ENCODE results near the gene STX1B.

DNA sequence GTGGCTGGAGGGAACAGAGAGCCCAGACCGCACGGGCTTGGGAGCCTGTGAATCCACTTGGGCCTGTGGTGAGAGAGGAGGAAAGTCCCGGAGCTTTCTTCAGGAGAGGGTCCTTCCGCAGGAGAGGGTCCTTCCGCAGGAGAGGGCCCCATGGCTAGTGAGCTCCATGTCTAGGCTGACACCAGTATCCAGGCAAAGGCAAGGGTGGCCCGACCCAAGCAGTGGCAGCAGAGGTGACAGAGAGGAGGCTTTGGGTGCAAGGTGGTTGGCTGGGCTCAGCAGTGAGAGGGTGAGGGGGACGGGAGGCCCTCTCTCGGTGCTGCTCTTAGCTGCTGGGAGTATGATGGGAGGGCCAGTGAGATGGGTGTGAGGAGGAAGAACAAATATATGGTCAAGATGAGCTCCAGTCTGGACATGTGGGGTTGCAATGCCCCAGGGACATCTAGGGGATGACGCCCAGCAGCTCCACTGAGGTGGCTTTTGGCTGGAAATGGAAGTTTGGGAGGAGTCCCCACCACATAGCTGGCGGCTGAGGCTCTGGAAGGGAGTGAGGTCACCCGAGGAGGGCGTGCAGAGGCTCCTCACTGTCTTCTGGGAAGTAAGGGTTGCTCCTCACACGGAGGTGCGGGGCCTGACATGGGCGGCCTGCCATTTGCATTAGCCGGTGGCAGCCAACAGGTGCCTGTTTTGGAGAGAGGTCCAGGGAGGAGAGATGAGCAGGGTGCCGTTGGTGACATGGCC lies 27.7 kb downstream of the STX1B start:
- TF ChIP-seq, protein P1, sequence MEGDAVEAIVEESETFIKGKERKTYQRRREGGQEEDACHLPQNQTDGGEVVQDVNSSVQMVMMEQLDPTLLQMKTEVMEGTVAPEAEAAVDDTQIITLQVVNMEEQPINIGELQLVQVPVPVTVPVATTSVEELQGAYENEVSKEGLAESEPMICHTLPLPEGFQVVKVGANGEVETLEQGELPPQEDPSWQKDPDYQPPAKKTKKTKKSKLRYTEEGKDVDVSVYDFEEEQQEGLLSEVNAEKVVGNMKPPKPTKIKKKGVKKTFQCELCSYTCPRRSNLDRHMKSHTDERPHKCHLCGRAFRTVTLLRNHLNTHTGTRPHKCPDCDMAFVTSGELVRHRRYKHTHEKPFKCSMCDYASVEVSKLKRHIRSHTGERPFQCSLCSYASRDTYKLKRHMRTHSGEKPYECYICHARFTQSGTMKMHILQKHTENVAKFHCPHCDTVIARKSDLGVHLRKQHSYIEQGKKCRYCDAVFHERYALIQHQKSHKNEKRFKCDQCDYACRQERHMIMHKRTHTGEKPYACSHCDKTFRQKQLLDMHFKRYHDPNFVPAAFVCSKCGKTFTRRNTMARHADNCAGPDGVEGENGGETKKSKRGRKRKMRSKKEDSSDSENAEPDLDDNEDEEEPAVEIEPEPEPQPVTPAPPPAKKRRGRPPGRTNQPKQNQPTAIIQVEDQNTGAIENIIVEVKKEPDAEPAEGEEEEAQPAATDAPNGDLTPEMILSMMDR (IDR thresholded peaks at IDR 0.05; ENCODE audit: insufficient read depth, low read depth, low read length): no peak
- no peak for TF ChIP-seq EZH2 (IDR thresholded peaks at IDR 0.05; ENCODE audit: insufficient read depth, low read length)

All from astrocyte (in vitro differentiated cells and primary cell).